RPMI7951 (cell line): ENCODE results near the gene NQO2. TPM values are rescaled to one million over a fixed set of nuclear protein-coding genes. Genes with fewer than 3 reads are reported as not detected.
"Not testable (repeated sequence)": the region's sequence is repeated elsewhere in the genome, so short reads cannot be mapped to it uniquely, and the experiment has no call there.

Experiments
- DNase-seq: peaks from one replicate; pipeline ENCODE4 v3.0.0-alpha.2; 2012; ENCODE audit warnings: low read depth
- total RNA-seq: library from RNA; depleted of rRNA; stranded (reverse); fragments of >200 nt; shearing (Covaris generic); gene quantifications from 2 replicates; pipeline ENCODE4 v1.2.3, GENCODE V29; 2014

The NQO2 gene
- total RNA-seq, 1 experiment from 2014 or later, result 42.3 TPM

- DNase-seq, result peak; percentile 94
Observed at GRCh38 chr6:2989332-2990247, 10.1 kb upstream of the NQO2 start.

GRCh38 chr6:2990248-2990931, 9.3 kb upstream of the NQO2 start:
- peak; percentile 24 for DNase-seq

- DNase-seq, result no peak
Observed at GRCh38 chr6:2990932-2991506, 8.7 kb upstream of the NQO2 start.

GRCh38 chr6:2992330-2992979, 7.2 kb upstream of the NQO2 start:
- no peak for DNase-seq

GRCh38 chr6:2993755-2994317, 5.9 kb upstream of the NQO2 start:
- no peak for DNase-seq

- DNase-seq, result not testable (repeated sequence)
Observed at GRCh38 chr6:2998249-2998997, 1.3 kb upstream of the NQO2 start.

GRCh38 chr6:2998998-2999617, 586 bp upstream of the NQO2 start:
- no peak for DNase-seq

GRCh38 chr6:3001146-3001772, 1.6 kb downstream of the NQO2 start:
- no peak for DNase-seq

GRCh38 chr6:3001773-3002293, 2.1 kb downstream of the NQO2 start:
- peak; percentile 88 for DNase-seq

- not testable (repeated sequence) for DNase-seq
Observed at GRCh38 chr6:3003226-3003625, 3.5 kb downstream of the NQO2 start.

- DNase-seq, result no peak
Observed at GRCh38 chr6:3005077-3005476, 5.4 kb downstream of the NQO2 start.

GRCh38 chr6:3005874-3006273, 6.2 kb downstream of the NQO2 start:
- no peak for DNase-seq

- no peak for DNase-seq
Observed at GRCh38 chr6:3006476-3006875, 6.8 kb downstream of the NQO2 start.

GRCh38 chr6:3007571-3007970, 7.9 kb downstream of the NQO2 start:
- no peak for DNase-seq

- DNase-seq, result not testable (repeated sequence)
Observed at GRCh38 chr6:3008712-3009265, 9.1 kb downstream of the NQO2 start.

- DNase-seq, result peak; percentile 33
Observed at GRCh38 chr6:3009930-3010329, 10.2 kb downstream of the NQO2 start.

GRCh38 chr6:3011158-3011557, 11.5 kb downstream of the NQO2 start:
- no peak for DNase-seq

- no peak for DNase-seq
Observed at GRCh38 chr6:3011592-3011991, 11.9 kb downstream of the NQO2 start.

GRCh38 chr6:3013486-3013885, 13.8 kb downstream of the NQO2 start:
- DNase-seq, result peak; percentile 95
